HUES64 (cell line): Measurements from ENCODE around the gene SPG7.
A peak's percentile ranks its signal among the peaks of the same experiment; 100 is the strongest.

Experiments
- H3K27ac ChIP-seq: 2 replicates; pipeline ENCODE4 v1.7.0; 2013; ENCODE audit warnings: low read depth, low read length, inconsistent platforms
- H3K27me3 ChIP-seq: 2 replicates; pipeline ENCODE4 v1.6.1; 2013; ENCODE audit warnings: mild to moderate bottlenecking, low read length; ENCODE audit not compliant: insufficient read depth
- H3K36me3 ChIP-seq: 2 replicates; pipeline ENCODE4 v1.6.1; 2013; ENCODE audit warnings: mild to moderate bottlenecking, low read length; ENCODE audit not compliant: insufficient read depth
- H3K4me1 ChIP-seq: 2 replicates; pipeline ENCODE4 v1.6.1; 2013; ENCODE audit warnings: mild to moderate bottlenecking, low read length, moderate library complexity; ENCODE audit not compliant: insufficient read depth
- H3K4me3 ChIP-seq: 2 replicates; pipeline ENCODE4 v1.5.1; 2013; ENCODE audit warnings: mild to moderate bottlenecking, low read length, moderate library complexity
- H3K9ac ChIP-seq: 2 replicates; pipeline ENCODE4 v1.6.1; 2013; ENCODE audit warnings: mild to moderate bottlenecking, low read depth, low read length
- H3K9me3 ChIP-seq: 2 replicates; pipeline ENCODE4 v1.6.1; 2013; ENCODE audit warnings: low read depth, low read length; ENCODE audit not compliant: insufficient read depth
- WGBS: fragments of 150-250, 120-280 bp; methylation state at CpG from one replicate; pipeline ENCODE4 v1.1.7; 2013; ENCODE audit warnings: missing lambda C conversion rate; 5-methylcytosine and 5-hydroxymethylcytosine counted together

The SPG7 gene

GRCh38 chr16:89560378-89561141 lies 52.4 kb downstream of the SPG7 start, which contains the start of gene RPL13:
TSS of gene RPL13 (plus strand) at chr16:89560682. CDS start at chr16:89560960, 278 bp downstream.
- Histone ChIP-seq H3K4me1 (peaks cover 27% of the 10 kb centered on the region), H3K9me3 (no peaks in the 10 kb centered on the region), H3K36me3 (peaks cover 54% of the 10 kb centered on the region), H3K27ac (peak within 1 kb of the TSS; percentile 98), H3K9ac (peak within 1 kb of the TSS; percentile 98), H3K4me3 (peak within 1 kb of the TSS; percentile 95), H3K27me3 (no peaks in the 10 kb centered on the region)
- whole genome bisulfite sequencing: under 1% methylated on average over 87 of the region's 87 CpGs

DNA sequence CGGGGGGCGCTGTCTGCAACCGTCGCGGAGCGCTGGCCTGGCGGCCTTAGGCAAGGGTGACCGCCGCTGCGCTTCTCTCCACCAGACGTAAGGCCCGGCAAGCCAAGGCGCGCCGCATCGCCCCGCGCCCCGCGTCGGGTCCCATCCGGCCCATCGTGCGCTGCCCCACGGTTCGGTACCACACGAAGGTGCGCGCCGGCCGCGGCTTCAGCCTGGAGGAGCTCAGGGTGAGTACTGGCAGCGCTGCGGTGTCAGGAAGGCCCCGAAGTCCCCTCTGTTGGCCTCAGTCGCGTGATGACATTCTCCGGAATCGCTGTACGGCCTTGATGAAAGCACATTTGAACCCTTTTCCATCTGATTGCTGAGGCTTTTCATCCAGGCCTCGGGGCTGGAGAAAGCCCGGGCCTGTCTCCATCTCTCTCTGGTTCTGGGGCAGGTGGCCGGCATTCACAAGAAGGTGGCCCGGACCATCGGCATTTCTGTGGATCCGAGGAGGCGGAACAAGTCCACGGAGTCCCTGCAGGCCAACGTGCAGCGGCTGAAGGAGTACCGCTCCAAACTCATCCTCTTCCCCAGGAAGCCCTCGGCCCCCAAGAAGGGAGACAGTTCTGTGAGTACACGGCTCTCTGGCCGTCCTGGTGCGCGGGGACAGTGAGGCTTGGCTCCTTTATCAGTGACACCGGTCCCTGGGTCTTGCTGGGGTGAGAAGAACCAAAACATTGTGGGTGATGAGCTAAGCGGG lies 53.1 kb downstream of the SPG7 start:
- Histone ChIP-seq H3K9ac (peak overlapping the region; percentile 98), H3K4me3 (peak overlapping the region; percentile 95), H3K4me1 (peaks cover 27% of the 10 kb centered on the region), H3K27me3 (no peaks in the 10 kb centered on the region), H3K27ac (peak overlapping the region; percentile 98), H3K36me3 (peaks cover 47% of the 10 kb centered on the region), H3K9me3 (no peaks in the 10 kb centered on the region)
- WGBS: 4% methylated on average over 58 of the region's 58 CpGs

DNA sequence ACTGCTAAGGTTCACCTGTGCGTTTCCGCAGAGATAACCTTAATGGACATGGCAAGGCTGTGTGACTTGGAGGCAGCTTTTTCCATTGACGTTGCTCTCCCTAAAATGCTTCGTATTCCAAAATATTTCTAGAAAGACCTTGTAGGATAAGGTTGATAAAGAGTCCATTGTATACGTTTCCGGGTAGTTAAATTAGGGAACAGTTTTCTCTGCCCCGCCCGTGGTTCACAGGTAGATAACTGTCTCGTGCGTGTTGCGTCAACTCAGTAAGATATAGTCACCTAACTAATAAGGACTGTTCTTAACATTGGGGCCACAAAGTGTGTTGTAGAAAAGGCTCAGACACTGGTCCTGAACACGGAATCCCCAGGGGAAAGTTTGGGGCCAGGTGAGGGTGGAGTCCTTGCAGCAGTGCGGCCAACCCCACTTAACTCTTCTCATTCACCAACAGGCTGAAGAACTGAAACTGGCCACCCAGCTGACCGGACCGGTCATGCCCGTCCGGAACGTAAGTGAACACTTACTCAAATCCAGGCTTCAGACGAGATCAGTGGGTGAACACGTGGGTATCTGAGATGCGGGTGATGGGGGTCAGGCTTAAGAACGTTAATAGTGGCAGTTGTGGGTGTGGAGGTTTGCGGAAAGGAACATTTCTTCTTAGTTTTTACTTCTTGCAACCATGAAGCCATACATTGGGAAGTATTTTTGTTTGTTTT lies 53.8 kb downstream of the SPG7 start:
- peak overlapping the region; percentile 98 for H3K9ac ChIP-seq
- H3K4me1 ChIP-seq: peaks cover 27% of the 10 kb centered on the region
- WGBS: 72% methylated on average over 23 of the region's 23 CpGs
- H3K36me3 ChIP-seq: peaks cover 41% of the 10 kb centered on the region
- peak overlapping the region; percentile 95 for H3K4me3 ChIP-seq
- H3K27me3 ChIP-seq: no peaks in the 10 kb centered on the region
- peak overlapping the region; percentile 98 for H3K27ac ChIP-seq
- no peaks in the 10 kb centered on the region for H3K9me3 ChIP-seq

GRCh38 chr16:89562939-89563338 lies 54.7 kb downstream of the SPG7 start:
- peak overlapping the region; percentile 95; the same call in 1 of the 2 replicates for H3K4me3 ChIP-seq
- H3K9me3 ChIP-seq: no peaks in the 10 kb centered on the region
- no peaks in the 10 kb centered on the region for H3K27me3 ChIP-seq
- peaks cover 37% of the 10 kb centered on the region for H3K36me3 ChIP-seq
- H3K4me1 ChIP-seq: peaks cover 27% of the 10 kb centered on the region
- 87% methylated on average over 12 of the region's 12 CpGs for WGBS
- H3K9ac ChIP-seq: peak overlapping the region; percentile 98; the same call in 1 of the 2 replicates
- H3K27ac ChIP-seq: peak overlapping the region; percentile 65; the same call in 1 of the 2 replicates

DNA sequence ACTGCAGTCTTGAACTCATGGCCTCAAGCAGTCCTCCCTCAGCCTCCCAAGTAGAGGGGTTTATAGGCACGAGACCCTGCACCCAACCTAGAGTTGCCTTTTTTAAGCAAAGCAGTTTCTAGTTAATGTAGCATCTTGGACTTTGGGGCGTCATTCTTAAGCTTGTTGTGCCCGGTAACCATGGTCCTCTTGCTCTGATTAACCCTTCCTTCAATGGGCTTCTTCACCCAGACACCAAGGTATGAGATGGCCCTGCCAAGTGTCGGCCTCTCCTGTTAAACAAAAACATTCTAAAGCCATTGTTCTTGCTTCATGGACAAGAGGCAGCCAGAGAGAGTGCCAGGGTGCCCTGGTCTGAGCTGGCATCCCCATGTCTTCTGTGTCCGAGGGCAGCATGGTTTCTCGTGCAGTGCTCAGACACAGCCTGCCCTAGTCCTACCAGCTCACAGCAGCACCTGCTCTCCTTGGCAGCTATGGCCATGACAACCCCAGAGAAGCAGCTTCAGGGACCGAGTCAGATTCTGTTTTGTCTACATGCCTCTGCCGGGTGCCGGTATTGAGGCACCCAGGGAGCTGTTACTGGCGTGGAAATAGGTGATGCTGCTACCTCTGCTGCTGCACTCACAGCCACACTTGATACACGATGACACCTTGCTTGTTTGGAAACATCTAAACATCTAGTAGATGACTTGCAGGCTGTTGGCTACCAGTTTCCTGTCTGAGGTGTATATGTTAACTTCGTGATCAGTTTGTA lies 55.6 kb downstream of the SPG7 start:
- peak overlapping the region; percentile 75; the same call in 1 of the 2 replicates for H3K27ac ChIP-seq

DNA sequence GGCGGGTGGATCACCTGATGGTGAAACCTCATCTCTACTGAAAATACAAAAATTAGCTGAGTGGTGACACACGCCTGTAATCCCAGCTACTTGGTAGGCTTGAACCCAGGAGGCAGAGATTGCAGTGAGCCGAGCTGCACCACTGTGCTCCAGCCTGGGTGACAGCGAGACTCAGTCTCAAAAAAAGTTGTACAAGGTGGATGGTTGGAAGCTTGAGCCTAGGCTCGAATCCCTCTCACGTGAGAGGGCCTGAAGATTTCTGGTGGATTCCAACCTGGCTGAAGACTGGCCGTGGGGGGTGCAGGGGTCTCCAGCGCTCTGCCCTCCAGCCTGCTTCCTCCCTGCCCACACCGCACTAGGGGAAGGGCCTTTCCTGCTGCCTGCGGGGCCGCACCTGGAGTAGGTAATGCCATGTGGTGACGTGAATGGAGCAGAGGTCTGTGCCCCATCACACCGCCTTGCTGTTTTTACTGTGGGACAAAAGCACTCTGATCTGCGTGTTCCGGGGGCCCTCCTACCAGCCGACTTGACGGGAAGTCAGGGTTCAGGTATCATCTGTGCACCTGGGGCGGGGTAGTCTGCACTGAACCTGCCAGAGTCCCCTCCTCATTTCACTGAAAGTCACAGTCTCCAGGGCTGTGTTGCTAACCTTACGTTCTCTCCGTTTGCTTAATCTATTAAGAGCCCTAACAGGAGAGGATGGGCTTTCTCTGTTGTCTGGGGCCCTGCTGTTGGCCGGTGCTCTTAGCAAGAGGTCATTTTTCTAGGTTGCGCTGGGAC lies 56.5 kb downstream of the SPG7 start:
- peaks cover 36% of the 10 kb centered on the region for H3K36me3 ChIP-seq
- H3K4me3 ChIP-seq: 0 out of 2 replicates have a peak overlapping the region, but pooled peaks have one; percentile 95
- H3K9ac ChIP-seq: peak overlapping the region; percentile 38
- no peaks in the 10 kb centered on the region for H3K9me3 ChIP-seq
- peak overlapping the region; percentile 75; the same call in 1 of the 2 replicates for H3K27ac ChIP-seq
- peaks cover 27% of the 10 kb centered on the region for H3K4me1 ChIP-seq
- 78% methylated on average over 22 of the region's 22 CpGs for WGBS
- no peaks in the 10 kb centered on the region for H3K27me3 ChIP-seq

More for the DNA sequence above, 55.6 kb downstream of the SPG7 start:
- peak overlapping the region; percentile 38 for H3K9ac ChIP-seq
- H3K9me3 ChIP-seq: no peaks in the 10 kb centered on the region
- H3K36me3 ChIP-seq: peaks cover 36% of the 10 kb centered on the region
- H3K27me3 ChIP-seq: no peaks in the 10 kb centered on the region
- H3K4me3 ChIP-seq: peak overlapping the region; percentile 95; the same call in 1 of the 2 replicates
- H3K4me1 ChIP-seq: peaks cover 27% of the 10 kb centered on the region
- 89% methylated on average over 12 of the region's 12 CpGs for WGBS

GRCh38 chr16:89565256-89565505 lies 57.0 kb downstream of the SPG7 start:
- Histone ChIP-seq H3K27ac (peak overlapping the region; percentile 61; the same call in 1 of the 2 replicates), H3K36me3 (peaks cover 36% of the 10 kb centered on the region), H3K4me1 (peaks cover 27% of the 10 kb centered on the region), H3K9ac (peak overlapping the region; percentile 38; the same call in 1 of the 2 replicates), H3K27me3 (no peaks in the 10 kb centered on the region), H3K4me3 (peak overlapping the region; percentile 48), H3K9me3 (no peaks in the 10 kb centered on the region)
- 37% methylated on average over 3 of the region's 3 CpGs for WGBS

DNA sequence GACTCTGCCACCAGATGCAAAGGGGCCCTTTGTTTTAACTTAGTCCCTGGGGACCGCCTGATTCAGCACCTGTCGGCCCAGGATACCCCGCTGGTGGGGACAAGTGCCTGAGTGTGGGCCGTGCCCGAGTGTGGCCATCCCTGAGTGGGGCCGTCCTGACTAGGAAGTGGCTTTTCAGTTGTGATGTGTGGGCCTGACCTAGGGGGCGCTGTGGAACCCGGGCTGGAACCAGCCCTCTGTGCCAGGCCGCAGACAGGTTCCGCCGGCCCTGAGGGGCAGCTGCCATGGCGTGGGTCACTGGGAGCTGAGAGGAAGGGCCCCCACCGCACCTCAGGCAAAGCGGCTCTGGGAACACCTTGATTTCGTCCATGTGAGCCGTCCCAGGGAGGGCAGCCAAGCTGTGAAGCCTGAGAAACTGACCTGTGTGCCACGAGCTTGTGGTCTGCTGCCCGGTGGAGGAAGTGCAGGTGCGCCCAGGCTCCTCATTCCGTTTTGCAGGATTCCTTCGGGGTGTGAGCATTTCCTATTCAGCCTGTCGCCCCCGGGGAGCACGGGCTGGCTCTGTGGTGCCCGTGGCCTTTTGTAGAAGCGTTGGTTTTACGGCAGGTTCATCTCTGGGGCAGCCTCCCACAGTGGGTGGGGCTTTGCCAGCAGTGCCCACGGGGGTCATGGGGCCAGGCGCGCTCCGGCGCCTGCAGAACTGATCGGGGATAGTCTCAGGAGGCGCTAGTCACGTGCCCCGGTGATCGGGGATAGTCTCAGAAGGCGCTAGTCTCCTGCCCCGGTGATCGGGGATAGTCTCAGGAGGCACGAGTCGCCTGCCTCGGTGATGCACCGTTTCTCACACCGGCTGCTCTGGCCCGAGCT lies 57.5 kb downstream of the SPG7 start:
- H3K9me3 ChIP-seq: no peaks in the 10 kb centered on the region
- H3K9ac ChIP-seq: peak overlapping the region; percentile 29; the same call in 1 of the 2 replicates
- H3K36me3 ChIP-seq: peaks cover 36% of the 10 kb centered on the region
- peak overlapping the region; percentile 61; the same call in 1 of the 2 replicates for H3K27ac ChIP-seq
- peaks cover 27% of the 10 kb centered on the region for H3K4me1 ChIP-seq
- 66% methylated on average over 46 of the region's 46 CpGs for WGBS
- peak overlapping the region; percentile 48 for H3K4me3 ChIP-seq
- no peaks in the 10 kb centered on the region for H3K27me3 ChIP-seq
